ENCODE data around the gene RBM27.

Gene RBM27

DNA sequence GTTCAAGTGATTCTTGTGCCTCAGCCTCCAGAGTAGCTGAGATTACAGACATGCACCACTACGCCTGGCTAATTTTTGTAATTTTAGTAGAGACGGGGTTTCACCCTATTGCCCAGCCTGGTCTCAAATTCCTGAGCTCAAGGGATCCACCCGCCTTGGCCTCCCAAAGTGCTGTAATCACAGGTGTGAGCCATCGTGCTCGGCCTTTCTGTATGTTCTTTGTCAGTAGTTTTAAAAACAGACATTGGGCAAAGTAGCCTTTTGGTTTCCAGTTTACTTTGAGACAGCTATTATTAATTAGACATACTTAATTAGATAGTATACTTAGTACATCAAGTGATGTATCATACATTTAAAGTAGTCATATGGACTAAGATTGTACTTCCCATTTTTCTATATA lies 45.2 kb downstream of the RBM27 start:
- in situ Hi-C loops (cut with HindIII; ENCODE audit: low pct_ligation_motif_present, low pct_unique_long_range_greater_than_20kb, low sequenced_read_pairs): no loop called here
- DNase-seq: no peak

DNA sequence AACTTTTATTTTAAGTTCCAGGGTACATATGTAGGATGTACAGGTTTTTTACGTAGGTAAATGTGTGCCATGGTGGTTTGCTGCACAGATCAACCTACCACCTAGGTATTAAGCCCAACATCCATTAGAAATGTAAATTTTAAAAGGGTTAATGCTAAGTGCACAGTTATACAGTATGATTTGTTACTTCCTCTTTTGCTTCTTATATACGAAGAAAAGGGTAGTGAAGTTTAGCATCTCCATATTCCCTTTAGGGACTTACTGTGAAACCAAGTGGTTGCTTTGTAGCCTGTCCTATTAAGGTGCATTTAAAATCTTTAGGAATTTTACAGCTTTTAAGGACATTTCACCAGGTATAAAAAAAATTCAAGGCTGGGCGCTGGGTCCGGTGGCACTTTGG lies 46.4 kb downstream of the RBM27 start:
- in situ Hi-C loops (cut with HindIII; ENCODE audit: low pct_ligation_motif_present, low pct_unique_long_range_greater_than_20kb, low sequenced_read_pairs): no loop called here
- no peak for DNase-seq

Measured in ACHN (cell line).